Astrocyte (in vitro differentiated cells and primary cell): Measurements from ENCODE around the gene CHST7. TPM values are rescaled to one million over a fixed set of nuclear protein-coding genes. Genes with fewer than 3 reads are reported as not detected.
A peak's percentile ranks its signal among the peaks of the same experiment; 100 is the strongest.

Source experiments
- DNase-seq: peaks from one replicate; pipeline ENCODE4 v3.0.0-alpha.2; 2010; ENCODE audit warnings: low read depth
- FAIRE-seq: peaks from 2 replicates; lab custom pipeline; 2011; peaks lifted over from hg19 to GRCh38; lab: Jason Lieb, UNC
- H2AFZ ChIP-seq: 2 replicates; pipeline ENCODE4 v1.6.0; 2012; ENCODE audit warnings: low read depth, low read length, inconsistent platforms
- H3K27ac ChIP-seq: 2 replicates; pipeline ENCODE4 v1.5.1; 2011; ENCODE audit warnings: low read depth, low read length, inconsistent platforms
- H3K27me3 ChIP-seq: 2 replicates; pipeline ENCODE4 v1.6.0; 2011; ENCODE audit warnings: low read length, inconsistent platforms; ENCODE audit not compliant: insufficient read depth
- H3K36me3 ChIP-seq: 2 replicates; pipeline ENCODE4 v1.5.1; 2011; ENCODE audit warnings: low read length, inconsistent platforms; ENCODE audit not compliant: insufficient read depth
- H3K4me1 ChIP-seq: 2 replicates; pipeline ENCODE4 v1.5.1; 2011; ENCODE audit warnings: low read length, inconsistent platforms; ENCODE audit not compliant: insufficient read depth
- H3K4me2 ChIP-seq: 2 replicates; pipeline ENCODE4 v1.6.0; 2012; ENCODE audit warnings: low read length, inconsistent platforms
- H3K4me3 ChIP-seq: 2 replicates; pipeline ENCODE4 v1.5.1; 2011; ENCODE audit warnings: low read depth, mild to moderate bottlenecking, low read length, inconsistent platforms; ENCODE audit not compliant: insufficient read depth
- H3K79me2 ChIP-seq: 2 replicates; pipeline ENCODE4 v1.6.0; 2012; ENCODE audit warnings: mild to moderate bottlenecking, low read length, inconsistent platforms; ENCODE audit not compliant: insufficient read depth
- H3K9ac ChIP-seq: 2 replicates; pipeline ENCODE4 v1.6.0; 2012; ENCODE audit warnings: mild to moderate bottlenecking, low read length, inconsistent platforms
- H3K9me3 ChIP-seq: 2 replicates; pipeline ENCODE4 v1.5.1; 2012; ENCODE audit warnings: low read depth, mild to moderate bottlenecking, low read length, inconsistent platforms; ENCODE audit not compliant: insufficient read depth
- H4K20me1 ChIP-seq: 2 replicates; pipeline ENCODE4 v1.6.0; 2012; ENCODE audit warnings: low read length, inconsistent platforms; ENCODE audit not compliant: insufficient read depth
- H3K27ac Mint-ChIP-seq: one replicate; pipeline ENCODE4 v1.8.0; 2021; ENCODE audit warnings: mild to moderate bottlenecking, mixed read lengths; ENCODE audit not compliant: unreplicated experiment
- H3K27me3 Mint-ChIP-seq: one replicate; pipeline ENCODE4 v1.8.0; 2021; ENCODE audit warnings: low read depth, mixed read lengths; ENCODE audit not compliant: unreplicated experiment
- H3K36me3 Mint-ChIP-seq: one replicate; pipeline ENCODE4 v1.8.0; 2021; ENCODE audit warnings: low read depth, mixed read lengths; ENCODE audit not compliant: unreplicated experiment
- H3K4me1 Mint-ChIP-seq: one replicate; pipeline ENCODE4 v1.8.0; 2021; ENCODE audit warnings: low read depth, mixed read lengths; ENCODE audit not compliant: unreplicated experiment
- H3K4me3 Mint-ChIP-seq: one replicate; pipeline ENCODE4 v1.8.0; 2021; ENCODE audit warnings: mild to moderate bottlenecking, moderate library complexity, mixed read lengths; ENCODE audit not compliant: unreplicated experiment
- H3K9me3 Mint-ChIP-seq: one replicate; pipeline ENCODE4 v1.8.0; 2021; ENCODE audit warnings: mild to moderate bottlenecking, mixed read lengths; ENCODE audit not compliant: unreplicated experiment
- EZH2 ChIP-seq: IDR thresholded peaks from 2 replicates; pipeline ENCODE4 v1.6.1; 2012; ENCODE audit warnings: mild to moderate bottlenecking, low read length, inconsistent platforms; ENCODE audit not compliant: insufficient read depth
- total RNA-seq: library from RNA; stranded (reverse); gene quantifications from 2 replicates; pipeline ENCODE4 v1.2.1, GENCODE V29; 2021
- TF ChIP-seq, protein P1 (sequence below): IDR thresholded peaks from 2 replicates; pipeline ENCODE4 v1.5.1; 2011; ENCODE audit warnings: low read depth, mild to moderate bottlenecking, inconsistent platforms, low read length, moderate library complexity; ENCODE audit not compliant: insufficient read depth

The CHST7 gene
- total RNA-seq, 1 donor from 2014 or later: 15.4 TPM

DNA sequence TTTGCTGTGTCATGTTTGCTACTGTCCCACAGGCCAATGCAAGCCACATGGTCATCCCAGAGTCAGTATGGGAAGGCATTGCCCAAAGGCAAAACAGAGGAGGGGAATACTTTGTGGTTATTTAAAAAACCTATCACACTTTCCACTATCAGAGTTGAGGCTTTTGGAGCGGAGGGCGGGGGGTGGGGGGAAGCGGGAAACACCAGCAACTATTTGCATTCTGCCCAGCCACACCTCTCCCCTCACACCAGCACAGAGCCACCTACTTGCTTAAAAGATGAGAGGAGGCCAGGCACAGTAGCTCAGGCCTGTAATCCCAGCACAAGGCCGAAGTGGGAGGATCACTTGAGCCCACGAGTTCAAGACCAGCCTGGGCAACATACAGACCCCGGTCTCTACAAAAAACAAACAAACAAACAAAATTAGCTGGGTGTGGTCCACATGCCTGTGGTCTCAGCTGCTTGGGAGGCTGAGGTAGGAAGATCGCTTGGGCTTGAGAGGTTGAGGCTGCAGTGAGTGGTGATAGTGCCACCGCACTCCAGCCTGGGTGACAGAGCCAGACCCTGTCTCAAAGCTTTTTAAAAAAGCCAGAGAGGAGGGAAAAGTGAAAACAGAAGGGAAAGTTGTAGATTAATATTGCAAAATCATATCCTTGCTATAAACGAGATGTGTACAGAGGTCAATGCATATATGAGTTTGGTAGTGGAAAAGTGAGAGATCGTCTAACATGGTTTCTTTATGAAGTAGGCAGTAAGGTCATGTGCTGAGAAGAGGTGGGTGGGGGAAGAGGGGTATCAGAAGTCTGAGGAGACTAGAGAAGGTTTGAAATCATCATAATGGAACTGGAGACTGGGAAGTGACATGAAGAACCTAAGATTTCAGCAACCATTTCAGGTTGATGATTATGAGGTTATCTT lies 1.9 kb upstream of the CHST7 start:
- TF ChIP-seq, protein P1, sequence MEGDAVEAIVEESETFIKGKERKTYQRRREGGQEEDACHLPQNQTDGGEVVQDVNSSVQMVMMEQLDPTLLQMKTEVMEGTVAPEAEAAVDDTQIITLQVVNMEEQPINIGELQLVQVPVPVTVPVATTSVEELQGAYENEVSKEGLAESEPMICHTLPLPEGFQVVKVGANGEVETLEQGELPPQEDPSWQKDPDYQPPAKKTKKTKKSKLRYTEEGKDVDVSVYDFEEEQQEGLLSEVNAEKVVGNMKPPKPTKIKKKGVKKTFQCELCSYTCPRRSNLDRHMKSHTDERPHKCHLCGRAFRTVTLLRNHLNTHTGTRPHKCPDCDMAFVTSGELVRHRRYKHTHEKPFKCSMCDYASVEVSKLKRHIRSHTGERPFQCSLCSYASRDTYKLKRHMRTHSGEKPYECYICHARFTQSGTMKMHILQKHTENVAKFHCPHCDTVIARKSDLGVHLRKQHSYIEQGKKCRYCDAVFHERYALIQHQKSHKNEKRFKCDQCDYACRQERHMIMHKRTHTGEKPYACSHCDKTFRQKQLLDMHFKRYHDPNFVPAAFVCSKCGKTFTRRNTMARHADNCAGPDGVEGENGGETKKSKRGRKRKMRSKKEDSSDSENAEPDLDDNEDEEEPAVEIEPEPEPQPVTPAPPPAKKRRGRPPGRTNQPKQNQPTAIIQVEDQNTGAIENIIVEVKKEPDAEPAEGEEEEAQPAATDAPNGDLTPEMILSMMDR: no peak
- TF ChIP-seq EZH2: no peak
- FAIRE-seq (no peak), DNase-seq (no peak)
- no peak overlapping the region for H3K4me2 ChIP-seq
- Mint-ChIP-seq H3K27ac (no peak overlapping the region), H3K9me3 (no peaks in the 10 kb centered on the region), H3K27me3 (peaks cover 2% of the 10 kb centered on the region), H3K4me1 (peaks cover 5% of the 10 kb centered on the region), H3K4me3 (no peak overlapping the region), H3K36me3 (no peaks in the 10 kb centered on the region)
- H3K4me3 ChIP-seq: no peak overlapping the region
- H3K9me3 ChIP-seq: no peaks in the 10 kb centered on the region
- no peaks in the 10 kb centered on the region for H3K36me3 ChIP-seq
- H3K4me1 ChIP-seq: peaks cover 11% of the 10 kb centered on the region
- H2AFZ ChIP-seq: no peak overlapping the region
- no peaks in the 10 kb centered on the region for H3K27me3 ChIP-seq
- H4K20me1 ChIP-seq: peaks cover 6% of the 10 kb centered on the region
- H3K79me2 ChIP-seq: no peaks in the 10 kb centered on the region
- H3K27ac ChIP-seq: no peak overlapping the region
- H3K9ac ChIP-seq: no peak overlapping the region

DNA sequence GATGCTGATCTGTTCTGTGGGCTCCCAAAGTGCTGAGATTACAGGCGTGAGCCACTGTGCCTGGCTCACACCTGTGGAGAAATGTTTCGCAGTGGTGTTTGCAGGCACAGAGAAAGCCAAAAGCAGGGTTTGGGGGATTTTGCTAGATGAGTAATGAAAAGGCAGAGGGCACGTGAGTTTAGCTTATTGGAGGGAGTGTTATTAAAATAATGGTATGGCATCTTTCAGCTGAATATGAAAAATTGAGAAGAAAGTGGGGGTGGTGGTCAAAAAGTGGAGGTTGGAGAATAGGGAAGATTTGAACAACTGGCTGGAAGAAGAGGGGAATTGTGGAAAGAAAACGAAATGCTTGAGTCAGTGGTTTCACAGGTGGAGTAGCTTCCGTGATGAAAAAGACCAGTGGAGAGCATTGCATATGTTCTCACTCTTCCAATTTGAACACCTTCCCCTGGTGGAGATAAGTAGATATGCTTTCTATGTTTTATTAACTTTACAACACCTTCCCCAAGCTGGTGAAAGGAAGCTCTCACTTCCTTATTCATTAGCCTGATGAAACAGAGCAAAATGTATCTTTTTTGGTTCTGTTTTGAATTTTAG lies 1.1 kb upstream of the CHST7 start:
- no peaks in the 10 kb centered on the region for H3K79me2 ChIP-seq
- no peak for TF ChIP-seq EZH2
- TF ChIP-seq, protein P1: no peak
- no peak overlapping the region for H2AFZ ChIP-seq
- peak overlapping the region; percentile 76 for H3K9ac ChIP-seq
- FAIRE-seq: no peak
- H3K27ac ChIP-seq: no peak overlapping the region
- H3K4me1 ChIP-seq: peaks cover 14% of the 10 kb centered on the region
- no peak overlapping the region for H3K4me3 Mint-ChIP-seq
- H3K4me2 ChIP-seq: no peak overlapping the region
- H4K20me1 ChIP-seq: peaks cover 6% of the 10 kb centered on the region
- no peak overlapping the region for H3K27ac Mint-ChIP-seq
- no peaks in the 10 kb centered on the region for H3K9me3 Mint-ChIP-seq
- H3K4me3 ChIP-seq: no peak overlapping the region
- H3K4me1 Mint-ChIP-seq: peaks cover 10% of the 10 kb centered on the region
- H3K27me3 Mint-ChIP-seq: peaks cover 2% of the 10 kb centered on the region
- no peaks in the 10 kb centered on the region for H3K27me3 ChIP-seq
- H3K36me3 ChIP-seq: no peaks in the 10 kb centered on the region
- no peaks in the 10 kb centered on the region for H3K9me3 ChIP-seq
- DNase-seq: no peak
- no peaks in the 10 kb centered on the region for H3K36me3 Mint-ChIP-seq
